Activated CD8-positive, alpha-beta memory T cell treated with anti-CD3 and anti-CD28 coated beads, Interleukin-2, amount 10 ng/mL, durations not matched to agents 7 days and 5 days (primary cell): ENCODE measurements around the gene AATK. TPM values are rescaled to one million over a fixed set of nuclear protein-coding genes. Genes with fewer than 3 reads are reported as not detected.

Experiments
- ATAC-seq: fragments of 150-1000 bp; cut with Tn5 transposase; one replicate; pipeline ENCODE4 v1.10.0; 2021; ENCODE audit warnings: moderate library complexity
- CTCF ChIA-PET: fragments of 350-600 bp; sonication (Branson Sonifier 250); formaldehyde crosslinking; loops from one replicate; lab custom pipeline; 2021; ENCODE audit warnings: antibody characterized with exemption; lab: Charles Lee
- DNase-seq: peaks from one replicate; pipeline ENCODE4 v3.0.0-alpha.2; 2020
- H3K27ac Mint-ChIP-seq: one replicate; pipeline ENCODE4 v1.8.0; 2021; ENCODE audit warnings: mild to moderate bottlenecking, mixed read lengths
- H3K27me3 Mint-ChIP-seq: one replicate; pipeline ENCODE4 v1.8.0; 2021; ENCODE audit warnings: mixed read lengths
- H3K36me3 Mint-ChIP-seq: one replicate; pipeline ENCODE4 v1.8.0; 2021; ENCODE audit warnings: mild to moderate bottlenecking, mixed read lengths
- H3K4me1 Mint-ChIP-seq: one replicate; pipeline ENCODE4 v1.8.0; 2021; ENCODE audit warnings: mixed read lengths
- H3K4me3 Mint-ChIP-seq: one replicate; pipeline ENCODE4 v1.8.0; 2021; ENCODE audit warnings: mild to moderate bottlenecking, moderate library complexity, mixed read lengths
- H3K9me3 Mint-ChIP-seq: one replicate; pipeline ENCODE4 v1.8.0; 2022; ENCODE audit warnings: low read depth, mixed read lengths
- microRNA-seq: library from miRNA; unstranded; fragments of <30 nt; microRNA quantifications from one replicate; pipeline ENCODE4 v1.2.0, GENCODE V29; 2022
- total RNA-seq, 2 experiments: library from RNA; stranded (reverse); gene quantifications; one replicate each; pipeline ENCODE4 v1.2.3, GENCODE V29; 2021

AATK gene
- total RNA-seq, 2 experiments from 2014 or later = 0.06 to 0.26 TPM

- no peak for DNase-seq
- H3K27ac Mint-ChIP-seq = no peak overlapping the region
- H3K4me1 Mint-ChIP-seq = peaks cover 2% of the 10 kb centered on the region
- CTCF ChIA-PET = no interaction called here
- no peaks in the 10 kb centered on the region for H3K36me3 Mint-ChIP-seq
- no peaks in the 10 kb centered on the region for H3K9me3 Mint-ChIP-seq
- H3K4me3 Mint-ChIP-seq = no peak overlapping the region
- H3K27me3 Mint-ChIP-seq = no peaks in the 10 kb centered on the region
- no peak for ATAC-seq
These were observed 97.4 kb downstream of the AATK start for GRCh38 chr17:81068411-81069134.

DNA sequence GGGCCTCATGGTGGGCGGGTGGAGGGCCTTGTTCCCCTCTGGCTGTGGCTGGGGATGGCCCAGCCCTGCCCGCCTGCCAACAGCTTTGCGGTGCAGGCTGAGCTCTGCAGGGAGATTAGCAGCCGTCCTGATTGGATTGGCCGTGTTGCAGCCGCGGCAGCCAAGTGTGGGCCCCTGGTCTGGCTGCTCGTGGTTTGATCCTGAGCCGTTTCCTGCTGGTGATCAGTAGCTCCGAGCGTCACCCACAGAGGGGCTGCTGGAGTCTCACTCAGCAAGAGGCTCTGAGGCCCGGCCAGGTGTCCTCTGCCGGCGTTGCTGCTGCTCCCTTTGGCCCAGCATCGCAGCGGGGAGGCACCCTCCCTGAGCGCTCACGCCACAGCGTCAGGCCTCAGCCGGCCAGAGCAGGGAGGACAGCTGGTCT, 98.6 kb downstream of the AATK start:
- H3K27me3 Mint-ChIP-seq = no peaks in the 10 kb centered on the region
- peaks cover 2% of the 10 kb centered on the region for H3K4me1 Mint-ChIP-seq
- no peaks in the 10 kb centered on the region for H3K36me3 Mint-ChIP-seq
- H3K4me3 Mint-ChIP-seq = no peak overlapping the region
- CTCF ChIA-PET = no interaction called here
- ATAC-seq = no peak
- no peaks in the 10 kb centered on the region for H3K9me3 Mint-ChIP-seq
- DNase-seq = no peak
- H3K27ac Mint-ChIP-seq = no peak overlapping the region

Small RNAs within 50 kb of the gene (microRNA-seq; reads per million reads assigned to microRNA genes)
- not detected for gene MIR1250
- not detected for gene MIR3065
- not detected for gene MIR338
- not detected for gene MIR657

Other genes with a start within 250 kb of the AATK start
- gene CHMP6, start 174.4 kb downstream of the AATK start, total RNA-seq = 10 to 100 TPM; 29.8 to 34.6 TPM
- gene BAIAP2, start 131.1 kb downstream of the AATK start, total RNA-seq = 1 to 10 TPM; 4.8 to 7.0 TPM
- gene PVALEF, start 714 bp downstream of the AATK start, total RNA-seq = not detected
- 10 to 100 TPM; 13.6 to 20.6 TPM for gene CEP131, start 56.7 kb upstream of the AATK start, total RNA-seq
- gene TEPSIN, start 72.8 kb upstream of the AATK start, total RNA-seq = 10 to 100 TPM; 53.6 to 56.3 TPM
- 10 to 100 TPM; 41.6 to 53.7 TPM for gene NDUFAF8, start 73.1 kb upstream of the AATK start, total RNA-seq
- 10 to 100 TPM; 81.7 to 88.7 TPM for gene SLC38A10, start 129.1 kb upstream of the AATK start, total RNA-seq
- gene BAHCC1, start 229.2 kb upstream of the AATK start, total RNA-seq = under 1 TPM; 0.23 to 0.64 TPM